Measurements from ENCODE around the gene FARP1.
"Not testable (repeated sequence)": the region's sequence is repeated elsewhere in the genome, so short reads cannot be mapped to it uniquely, and the experiment has no call there.

FARP1 gene

DNA sequence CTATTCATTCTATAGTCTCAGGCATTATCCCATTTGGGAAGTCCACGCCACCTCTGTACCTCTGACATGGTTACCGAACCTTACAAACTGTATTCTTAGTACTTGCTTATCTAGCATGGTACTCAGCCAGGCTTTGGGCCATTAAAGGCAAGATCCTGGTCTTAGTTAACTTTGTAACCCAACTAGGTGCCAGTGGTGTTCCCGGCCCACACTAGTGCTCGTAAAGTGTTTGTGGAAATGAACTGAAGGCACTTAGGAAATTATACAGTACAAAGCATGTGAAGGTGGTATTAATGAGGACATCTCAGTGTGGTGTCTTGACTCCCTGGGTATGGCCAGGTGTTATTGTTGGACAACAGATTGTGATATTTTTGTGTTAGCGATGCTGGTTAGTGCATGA lies 122.0 kb downstream of the FARP1 start:
- no peak for DNase-seq (ENCODE audit: low read depth)
- TF ChIP-seq, protein P1, sequence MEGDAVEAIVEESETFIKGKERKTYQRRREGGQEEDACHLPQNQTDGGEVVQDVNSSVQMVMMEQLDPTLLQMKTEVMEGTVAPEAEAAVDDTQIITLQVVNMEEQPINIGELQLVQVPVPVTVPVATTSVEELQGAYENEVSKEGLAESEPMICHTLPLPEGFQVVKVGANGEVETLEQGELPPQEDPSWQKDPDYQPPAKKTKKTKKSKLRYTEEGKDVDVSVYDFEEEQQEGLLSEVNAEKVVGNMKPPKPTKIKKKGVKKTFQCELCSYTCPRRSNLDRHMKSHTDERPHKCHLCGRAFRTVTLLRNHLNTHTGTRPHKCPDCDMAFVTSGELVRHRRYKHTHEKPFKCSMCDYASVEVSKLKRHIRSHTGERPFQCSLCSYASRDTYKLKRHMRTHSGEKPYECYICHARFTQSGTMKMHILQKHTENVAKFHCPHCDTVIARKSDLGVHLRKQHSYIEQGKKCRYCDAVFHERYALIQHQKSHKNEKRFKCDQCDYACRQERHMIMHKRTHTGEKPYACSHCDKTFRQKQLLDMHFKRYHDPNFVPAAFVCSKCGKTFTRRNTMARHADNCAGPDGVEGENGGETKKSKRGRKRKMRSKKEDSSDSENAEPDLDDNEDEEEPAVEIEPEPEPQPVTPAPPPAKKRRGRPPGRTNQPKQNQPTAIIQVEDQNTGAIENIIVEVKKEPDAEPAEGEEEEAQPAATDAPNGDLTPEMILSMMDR (conservative IDR thresholded peaks at IDR 0.05; ENCODE audit: control insufficient read depth, insufficient read depth, low read depth, low read length) = no peak
- H3K4me3 ChIP-seq (ENCODE audit: control insufficient read depth, low read depth, low read length) = no peak overlapping the region

GRCh38 chr13:98265692-98266551 lies 123.0 kb downstream of the FARP1 start:
- H3K4me3 ChIP-seq (ENCODE audit: control insufficient read depth, low read depth, low read length) = no peak overlapping the region
- TF ChIP-seq, protein P1 (conservative IDR thresholded peaks at IDR 0.05; ENCODE audit: control insufficient read depth, insufficient read depth, low read depth, low read length) = no peak
- peak; percentile 30 for DNase-seq (ENCODE audit: low read depth)

GRCh38 chr13:98267080-98267912 lies 124.4 kb downstream of the FARP1 start:
- DNase-seq (ENCODE audit: low read depth) = peak; percentile 35
- TF ChIP-seq, protein P1 (conservative IDR thresholded peaks at IDR 0.05; ENCODE audit: control insufficient read depth, insufficient read depth, low read depth, low read length) = no peak
- no peak overlapping the region for H3K4me3 ChIP-seq (ENCODE audit: control insufficient read depth, low read depth, low read length)

DNA sequence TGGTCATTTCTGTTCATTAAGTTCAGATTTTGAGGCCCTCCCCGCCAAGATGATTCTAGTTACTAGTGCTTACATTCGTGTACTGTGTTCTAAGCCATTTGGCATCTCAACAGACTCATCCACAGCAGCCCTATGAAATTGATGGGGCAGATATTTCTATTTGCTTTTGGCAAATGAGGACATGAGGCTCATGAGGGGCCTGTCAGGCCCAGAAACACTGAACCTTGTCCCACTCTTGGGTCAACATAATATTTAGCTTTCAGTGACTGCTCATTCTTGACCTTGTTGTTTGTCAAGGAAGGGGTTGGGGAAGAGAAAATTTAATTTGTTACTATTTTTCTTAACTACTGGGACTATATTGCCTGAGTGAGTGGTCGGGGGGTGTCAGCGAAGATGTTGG lies 126.5 kb downstream of the FARP1 start:
- TF ChIP-seq, protein P1 (conservative IDR thresholded peaks at IDR 0.05; ENCODE audit: control insufficient read depth, insufficient read depth, low read depth, low read length) = no peak
- no peak for DNase-seq (ENCODE audit: low read depth)
- H3K4me3 ChIP-seq (ENCODE audit: control insufficient read depth, low read depth, low read length) = no peak overlapping the region

DNA sequence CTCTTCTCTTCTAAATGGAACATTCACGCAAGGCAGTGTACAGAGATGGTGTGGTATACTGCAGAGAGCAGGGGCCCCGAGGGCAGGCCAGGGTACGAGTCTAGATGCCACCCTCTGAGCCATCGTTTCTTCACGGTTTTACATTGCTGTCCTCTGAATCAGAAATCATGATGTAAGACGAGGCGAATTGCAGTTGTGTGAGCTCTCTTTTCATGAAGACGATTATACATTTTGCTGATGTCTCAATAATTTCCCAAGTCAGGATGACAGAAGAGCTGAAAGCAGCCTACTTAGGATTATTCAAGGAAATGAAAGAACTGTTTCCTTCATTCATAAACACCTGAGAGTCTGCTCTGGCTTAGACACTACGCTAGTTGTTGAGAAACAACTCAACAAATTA lies 127.9 kb downstream of the FARP1 start:
- TF ChIP-seq, protein P1 (conservative IDR thresholded peaks at IDR 0.05; ENCODE audit: control insufficient read depth, insufficient read depth, low read depth, low read length) = no peak
- no peak overlapping the region for H3K4me3 ChIP-seq (ENCODE audit: control insufficient read depth, low read depth, low read length)
- no peak for DNase-seq (ENCODE audit: low read depth)

DNA sequence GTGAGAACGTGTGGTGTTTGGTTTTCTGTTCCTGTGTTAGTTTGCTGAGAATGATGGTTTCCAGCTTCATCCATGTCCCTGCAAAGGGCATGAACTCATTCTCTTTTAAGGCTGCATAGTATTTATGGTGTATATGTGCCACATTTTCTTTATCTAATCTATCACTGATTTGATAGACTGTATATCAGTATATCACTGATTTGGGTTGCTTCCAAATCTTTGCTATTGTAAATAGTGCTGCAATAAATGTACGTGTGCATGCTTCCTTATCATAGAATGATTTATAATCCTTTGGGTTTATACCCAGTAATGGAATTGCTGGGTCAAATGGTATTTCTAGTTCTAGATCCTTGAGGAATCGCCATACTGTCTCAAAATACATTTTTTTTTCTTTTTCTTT lies 128.8 kb downstream of the FARP1 start:
- DNase-seq (ENCODE audit: low read depth); H3K4me3 ChIP-seq (ENCODE audit: control insufficient read depth, low read depth, low read length): not testable (repeated sequence)

DNA sequence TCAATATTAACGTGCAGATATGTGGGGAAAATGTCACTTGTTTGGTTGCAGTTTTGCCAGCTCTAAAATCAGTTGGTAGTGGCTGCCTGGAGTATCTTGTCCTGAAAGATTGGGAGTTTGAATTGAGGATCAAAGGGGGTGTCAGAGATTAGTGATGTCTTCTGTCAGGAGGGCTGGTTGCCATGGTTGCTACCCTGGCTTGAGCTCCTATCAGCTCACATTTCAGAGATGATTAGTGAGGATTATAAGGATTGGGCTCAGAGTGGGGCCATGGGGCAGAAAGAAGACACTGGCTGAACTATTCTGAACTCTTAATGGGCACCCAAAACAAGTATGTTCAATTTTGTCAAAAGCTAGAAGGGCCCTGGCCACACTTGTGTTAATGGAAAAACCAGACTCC lies 129.7 kb downstream of the FARP1 start:
- no peak overlapping the region for H3K4me3 ChIP-seq (ENCODE audit: control insufficient read depth, low read depth, low read length)
- DNase-seq (ENCODE audit: low read depth) = no peak
- TF ChIP-seq, protein P1 (conservative IDR thresholded peaks at IDR 0.05; ENCODE audit: control insufficient read depth, insufficient read depth, low read depth, low read length) = no peak
